HCT116 (cell line): ENCODE measurements around the gene CREBBP. TPM values are rescaled to one million over a fixed set of nuclear protein-coding genes. Genes with fewer than 3 reads are reported as not detected.

Experiments
- ATAC-seq: fragments of 200-7000 bp; cut with Tn5 transposase; 2 replicates; pipeline ENCODE4 v1.9.1; 2020; ENCODE audit warnings: mild to moderate bottlenecking, moderate library complexity
- BruUV-seq: library from RNA; stranded (reverse); fragments of 400-500 nt; replicated peaks from 2 replicates; lab custom pipeline; 2021; lab: Mats Ljungman, UMichigan
- CTCF ChIA-PET: fragments of 300-600 bp; sonication (Branson Sonifier 250); formaldehyde crosslinking; loops from one replicate; lab custom pipeline; 2021; ENCODE audit warnings: antibody characterized with exemption; lab: Charles Lee
- POLR2A ChIA-PET: fragments of 300-600, 350-600 bp; sonication (Branson Sonifier 250); formaldehyde crosslinking; loops from one replicate; lab custom pipeline; 2021; ENCODE audit warnings: antibody characterized with exemption; lab: Charles Lee
- RAD21 ChIA-PET, 2 experiments: fragments of 300-600 bp; sonication (Branson Sonifier 250); formaldehyde crosslinking; loops; one replicate each; lab custom pipeline; 2023; ENCODE audit warnings: low total read pairs in 2 of 2; ENCODE audit not compliant: uncharacterized antibody in 2 of 2, unreplicated experiment in 2 of 2, low non-redundant PET in 1 of 2; lab: Charles Lee
- DNase-seq: peaks from one replicate; pipeline ENCODE4 v3.0.0-alpha.2; 2010; ENCODE audit warnings: low read depth, low spot score
- H2AFZ ChIP-seq: fragments of 200-600 bp; shearing (Covaris generic), sonication (generic); 2 replicates; pipeline ENCODE4 v1.6.1; 2017; ENCODE audit warnings: low read depth, mixed run types, mixed read lengths, antibody characterized with exemption, low read length; ENCODE audit not compliant: poor library complexity, severe bottlenecking
- H3K27ac ChIP-seq: 2 replicates; pipeline ENCODE4 v1.5.1; 2012; ENCODE audit warnings: low read depth, low read length
- H3K27me3 ChIP-seq: fragments of 200-600 bp; sonication (generic); 2 replicates; pipeline ENCODE4 v1.6.1; 2016; ENCODE audit warnings: mixed run types, low read length, mixed read lengths; ENCODE audit not compliant: insufficient read depth
- H3K36me3 ChIP-seq, 2 experiments: fragments of 200-500 bp in 1 of 2; fragments of 200-600 bp in 1 of 2; sonication (Bioruptor generic) in 1 of 2; sonication (generic) in 1 of 2; 2 replicates each; pipeline versions ENCODE4 v1.5.1 to v1.6.1; 2014 to 2016; ENCODE audit warnings: low read length in 2 of 2, inconsistent platforms in 1 of 2, mixed read lengths in 1 of 2, mixed run types in 1 of 2; ENCODE audit not compliant: insufficient read depth in 2 of 2, control insufficient read depth in 1 of 2
- H3K4me1 ChIP-seq, 2 experiments: fragments of 200-600 bp in 1 of 2; sonication (generic) in 1 of 2; 2 replicates each; pipeline versions ENCODE4 v1.5.1 to v1.6.1; 2012 to 2017; ENCODE audit warnings: low read length in 2 of 2, inconsistent platforms in 1 of 2, mild to moderate bottlenecking in 1 of 2, mixed read lengths in 1 of 2, mixed run types in 1 of 2, moderate library complexity in 1 of 2; ENCODE audit not compliant: insufficient read depth in 2 of 2, control insufficient read depth in 1 of 2
- H3K4me2 ChIP-seq: fragments of 200-600 bp; sonication (generic); 2 replicates; pipeline ENCODE4 v1.6.1; 2017; ENCODE audit warnings: mixed run types, low read length, mixed read lengths
- H3K4me3 ChIP-seq, 2 experiments: fragments of 200-600 bp in 1 of 2; sonication (generic) in 1 of 2; replicated peaks in 1 of 2; 2 replicates each; pipeline ENCODE4 v1.5.1; 2011 to 2016; ENCODE audit warnings: low read length in 2 of 2, control low read depth in 1 of 2, low read depth in 1 of 2, mild to moderate bottlenecking in 1 of 2, mixed read lengths in 1 of 2, mixed run types in 1 of 2
- H3K79me2 ChIP-seq: fragments of 200-600 bp; sonication (generic); 2 replicates; pipeline ENCODE4 v1.6.1; 2017; ENCODE audit warnings: mild to moderate bottlenecking, mixed run types, low read length, moderate library complexity, mixed read lengths; ENCODE audit not compliant: insufficient read depth
- H3K9ac ChIP-seq: fragments of 200-600 bp; sonication (generic); 2 replicates; pipeline ENCODE4 v1.6.1; 2016; ENCODE audit warnings: low read length, mixed read lengths
- H3K9me2 ChIP-seq: fragments of 200-600 bp; sonication (generic), shearing (Covaris generic); 2 replicates; pipeline ENCODE4 v1.6.1; 2017; ENCODE audit warnings: mixed run types, mild to moderate bottlenecking, moderate library complexity; ENCODE audit not compliant: insufficient read depth
- H3K9me3 ChIP-seq, 2 experiments: fragments of 200-500 bp in 1 of 2; fragments of 200-600 bp in 1 of 2; sonication (Bioruptor generic) in 1 of 2; sonication (generic) in 1 of 2; 2 replicates each; pipeline ENCODE4 v1.6.1; 2014 to 2017; ENCODE audit warnings: low read length in 2 of 2, mixed read lengths in 2 of 2, inconsistent platforms in 1 of 2, low read depth in 1 of 2, mild to moderate bottlenecking in 1 of 2, mixed run types in 1 of 2, moderate library complexity in 1 of 2; ENCODE audit not compliant: control insufficient read depth in 1 of 2, insufficient read depth in 1 of 2
- H4K20me1 ChIP-seq: fragments of 200-600 bp; sonication (generic), shearing (Covaris generic); 2 replicates; pipeline ENCODE4 v1.6.1; 2017; ENCODE audit warnings: mixed run types, mild to moderate bottlenecking, moderate library complexity; ENCODE audit not compliant: insufficient read depth
- EGR1 ChIP-seq: IDR thresholded peaks from 2 replicates; pipeline ENCODE4 v1.6.1; 2012; ENCODE audit warnings: low read depth
- ELF1 ChIP-seq: IDR thresholded peaks from 2 replicates; pipeline ENCODE4 v1.6.1; 2012; ENCODE audit warnings: low read depth, borderline replicate concordance
- EZH2phosphoT487 ChIP-seq: fragments of 200-600 bp; IDR thresholded peaks from 2 replicates; pipeline ENCODE4 v1.6.1; 2018; ENCODE audit warnings: antibody characterized with exemption, borderline replicate concordance
- FOSL1 ChIP-seq: IDR thresholded peaks from 2 replicates; pipeline ENCODE4 v1.6.1; 2012; ENCODE audit warnings: low read depth
- POLR2A ChIP-seq: IDR thresholded peaks from 2 replicates; pipeline ENCODE4 v1.7.0; 2011; ENCODE audit warnings: borderline replicate concordance; ENCODE audit not compliant: insufficient read depth, insufficient read length; ENCODE audit errors: extremely low read depth
- REST ChIP-seq: IDR thresholded peaks from 2 replicates; pipeline ENCODE4 v1.6.1; 2012; ENCODE audit warnings: low read depth
- SP1 ChIP-seq: IDR thresholded peaks from 2 replicates; pipeline ENCODE4 v1.6.1; 2012; ENCODE audit warnings: low read depth
- TCF7L2 ChIP-seq: IDR thresholded peaks from 2 replicates; pipeline ENCODE4 v1.7.0; 2011; ENCODE audit warnings: borderline replicate concordance, inconsistent platforms; ENCODE audit not compliant: insufficient read depth, insufficient read length; ENCODE audit errors: extremely low read depth
- ZFX ChIP-seq: fragments of 450-650 bp; IDR thresholded peaks from 2 replicates; pipeline ENCODE4 v1.6.1; 2017
- ZNF274 ChIP-seq: fragments of 200-500 bp; sonication (Bioruptor generic); IDR thresholded peaks from 2 replicates; pipeline ENCODE4 v1.6.1; 2014; ENCODE audit warnings: mild to moderate bottlenecking, low read depth, low read length, inconsistent platforms
- intact Hi-C: fragments of 100-400 bp; cut with micrococcal nuclease; formaldehyde crosslinking; loops from 2 replicates; pipeline ENCODE4 v1.10.0; 2022
- total RNA-seq: library from RNA; stranded (reverse); gene quantifications from one replicate; pipeline ENCODE4 v1.2.1, GENCODE V29; 2021; ENCODE audit not compliant: unreplicated experiment
- TF ChIP-seq, protein P1 (sequence below): IDR thresholded peaks from 2 replicates; pipeline ENCODE4 v1.6.1; 2012
- TF ChIP-seq, protein P2 (sequence below), 3 experiments: fragments of 200-600 bp in 1 of 3; sonication (generic) in 1 of 3; IDR thresholded peaks in 2 of 3; conservative IDR thresholded peaks in 1 of 3; 2 replicates each; pipeline ENCODE4 v1.5.1; 2012 to 2017; ENCODE audit warnings: low read depth in 2 of 3, low read length in 2 of 3, antibody characterized with exemption in 1 of 3, borderline replicate concordance in 1 of 3, control low read depth in 1 of 3, mild to moderate bottlenecking in 1 of 3, mixed read lengths in 1 of 3, mixed run types in 1 of 3, moderate library complexity in 1 of 3; ENCODE audit not compliant: insufficient read depth in 1 of 3
- TF ChIP-seq, protein P3 (sequence below): IDR thresholded peaks from 2 replicates; pipeline ENCODE4 v1.6.1; 2012

Gene CREBBP
- total RNA-seq, 1 experiment from 2014 or later: 42.7 TPM

DNA sequence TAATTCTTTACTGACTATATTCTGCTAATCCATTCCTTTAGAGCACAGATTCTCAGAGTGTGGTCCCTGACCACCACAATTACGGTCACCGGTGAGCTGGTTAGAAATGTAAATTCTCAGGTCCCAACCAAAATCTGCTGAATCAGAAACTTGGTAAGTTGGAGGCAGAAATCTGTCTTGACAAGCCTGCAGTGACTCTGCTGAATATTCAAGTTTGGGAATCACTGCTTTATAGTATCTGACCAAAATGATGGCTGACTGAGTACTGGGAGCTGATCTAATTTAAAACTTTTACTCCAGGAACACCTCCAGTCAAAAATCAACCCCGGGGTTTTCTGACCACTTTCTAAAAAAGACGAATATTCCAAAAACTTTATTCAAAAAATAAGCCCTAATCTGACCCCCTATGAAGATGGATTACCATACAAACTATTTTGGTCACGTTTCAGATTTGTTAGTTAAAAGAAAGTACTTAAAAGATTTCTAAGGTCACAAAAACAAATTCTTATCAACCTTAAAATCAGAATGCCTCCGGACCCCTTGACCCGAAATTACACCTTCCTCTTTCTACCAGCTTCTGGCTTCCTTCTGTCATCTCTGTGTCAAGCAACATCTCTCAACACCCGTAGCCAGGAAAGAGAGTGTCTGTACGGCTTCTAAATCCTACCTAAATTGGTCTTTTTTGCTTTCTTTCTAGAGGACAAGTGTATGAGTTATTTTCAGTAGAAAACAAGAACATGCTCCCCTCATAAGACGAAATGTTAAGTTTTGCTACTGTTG is 38.6 kb downstream of the CREBBP start:
- BruUV-seq: no TSS peak
- CTCF ChIA-PET: no interaction called here
- POLR2A ChIA-PET: no interaction called here
- intact Hi-C loops: no loop called here
- peaks cover 23% of the 10 kb centered on the region; the same call in 1 of the 2 replicates for H4K20me1 ChIP-seq
- H3K79me2 ChIP-seq: peaks cover 94% of the 10 kb centered on the region
- no peak overlapping the region for H3K4me3 ChIP-seq
- no peak overlapping the region for H3K4me2 ChIP-seq
- no peak overlapping the region for H3K27ac ChIP-seq
- H3K9me2 ChIP-seq: no peaks in the 10 kb centered on the region
- H3K27me3 ChIP-seq: no peaks in the 10 kb centered on the region
- no peak overlapping the region for H3K9ac ChIP-seq
- H3K36me3 ChIP-seq: no peaks in the 10 kb centered on the region
- RAD21 ChIA-PET: no interaction called here
- DNase-seq (no peak), ATAC-seq (no peak)
- no peaks in the 10 kb centered on the region for H3K9me3 ChIP-seq
- H2AFZ ChIP-seq: no peak overlapping the region
- TF ChIP-seq ZFX (no peak), EZH2phosphoT487 (no peak), TCF7L2 (no peak), SP1 (no peak), ELF1 (no peak), REST (no peak), EGR1 (no peak), ZNF274 (no peak), POLR2A (no peak), FOSL1 (no peak)
- TF ChIP-seq, protein P1, sequence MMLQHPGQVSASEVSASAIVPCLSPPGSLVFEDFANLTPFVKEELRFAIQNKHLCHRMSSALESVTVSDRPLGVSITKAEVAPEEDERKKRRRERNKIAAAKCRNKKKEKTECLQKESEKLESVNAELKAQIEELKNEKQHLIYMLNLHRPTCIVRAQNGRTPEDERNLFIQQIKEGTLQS: no peak
- TF ChIP-seq, protein P2, sequence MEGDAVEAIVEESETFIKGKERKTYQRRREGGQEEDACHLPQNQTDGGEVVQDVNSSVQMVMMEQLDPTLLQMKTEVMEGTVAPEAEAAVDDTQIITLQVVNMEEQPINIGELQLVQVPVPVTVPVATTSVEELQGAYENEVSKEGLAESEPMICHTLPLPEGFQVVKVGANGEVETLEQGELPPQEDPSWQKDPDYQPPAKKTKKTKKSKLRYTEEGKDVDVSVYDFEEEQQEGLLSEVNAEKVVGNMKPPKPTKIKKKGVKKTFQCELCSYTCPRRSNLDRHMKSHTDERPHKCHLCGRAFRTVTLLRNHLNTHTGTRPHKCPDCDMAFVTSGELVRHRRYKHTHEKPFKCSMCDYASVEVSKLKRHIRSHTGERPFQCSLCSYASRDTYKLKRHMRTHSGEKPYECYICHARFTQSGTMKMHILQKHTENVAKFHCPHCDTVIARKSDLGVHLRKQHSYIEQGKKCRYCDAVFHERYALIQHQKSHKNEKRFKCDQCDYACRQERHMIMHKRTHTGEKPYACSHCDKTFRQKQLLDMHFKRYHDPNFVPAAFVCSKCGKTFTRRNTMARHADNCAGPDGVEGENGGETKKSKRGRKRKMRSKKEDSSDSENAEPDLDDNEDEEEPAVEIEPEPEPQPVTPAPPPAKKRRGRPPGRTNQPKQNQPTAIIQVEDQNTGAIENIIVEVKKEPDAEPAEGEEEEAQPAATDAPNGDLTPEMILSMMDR (IDR thresholded peaks at IDR 0.05 in 2 of 3, conservative IDR thresholded peaks at IDR 0.05 in 1 of 3; ENCODE audit: borderline replicate concordance in 1 of 3, insufficient read depth in 1 of 3, low read depth in 2 of 3, low read length in 2 of 3): no peak
- TF ChIP-seq, protein P3, sequence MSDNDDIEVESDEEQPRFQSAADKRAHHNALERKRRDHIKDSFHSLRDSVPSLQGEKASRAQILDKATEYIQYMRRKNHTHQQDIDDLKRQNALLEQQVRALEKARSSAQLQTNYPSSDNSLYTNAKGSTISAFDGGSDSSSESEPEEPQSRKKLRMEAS: no peak
- TF ChIP-seq, all 23 proteins: peak for 0
- no peaks in the 10 kb centered on the region; a peak in 1 of 4 replicates for H3K4me1 ChIP-seq
